Activated T-helper 2 cell treated with anti-CD3 and anti-CD28 coated beads, Interferon-gamma antibody, Interleukin-2, Interleukin-4, amounts not matched to agents 10 μg/mL and 5 μg/mL and 100 μg/mL, durations not matched to agents 14 hours and 24 hours and 36 hours (primary cell): Measurements from ENCODE around the gene AKAP8L. TPM values are rescaled to one million over a fixed set of nuclear protein-coding genes. Genes with fewer than 3 reads are reported as not detected.
A peak's percentile ranks its signal among the peaks of the same experiment; 100 is the strongest.
"Not testable (repeated sequence)": the region's sequence is repeated elsewhere in the genome, so short reads cannot be mapped to it uniquely, and the experiment has no call there.

ENCODE experiments used
- DNase-seq: peaks from one replicate; pipeline ENCODE4 v3.0.0; 2021; ENCODE audit warnings: low spot score
- H3K27ac Mint-ChIP-seq: one replicate; pipeline ENCODE4 v1.8.0; 2021; ENCODE audit warnings: mixed read lengths
- H3K27me3 Mint-ChIP-seq: one replicate; pipeline ENCODE4 v1.8.0; 2021; ENCODE audit warnings: low read depth, mixed read lengths
- H3K36me3 Mint-ChIP-seq: one replicate; pipeline ENCODE4 v1.8.0; 2021; ENCODE audit warnings: low read depth, mixed read lengths
- H3K4me1 Mint-ChIP-seq: one replicate; pipeline ENCODE4 v1.8.0; 2021; ENCODE audit warnings: low read depth, mixed read lengths
- H3K4me3 Mint-ChIP-seq: one replicate; pipeline ENCODE4 v1.8.0; 2021; ENCODE audit warnings: low read depth, mild to moderate bottlenecking, moderate library complexity, mixed read lengths
- H3K9me3 Mint-ChIP-seq: one replicate; pipeline ENCODE4 v1.8.0; 2021; ENCODE audit warnings: mixed read lengths
- intact Hi-C: fragments of 100-400 bp; cut with micrococcal nuclease; formaldehyde crosslinking; loops from one replicate; pipeline ENCODE4 v1.15.1; 2023
- total RNA-seq: library from RNA; stranded (reverse); gene quantifications from 2 replicates; pipeline ENCODE4 v1.2.3, GENCODE V29; 2022

Gene AKAP8L
- total RNA-seq, 1 donor from 2014 or later, result 76.6 TPM

GRCh38 chr19:15358918-15359317 is 59.9 kb downstream of the AKAP8L start:
- Mint-ChIP-seq H3K27me3 (no peaks in the 10 kb centered on the region), H3K27ac (no peak overlapping the region), H3K9me3 (no peaks in the 10 kb centered on the region), H3K4me1 (peaks cover 3% of the 10 kb centered on the region), H3K36me3 (peaks cover 70% of the 10 kb centered on the region), H3K4me3 (no peak overlapping the region)
- intact Hi-C loops, result no loop called here
- no peak for DNase-seq

DNA sequence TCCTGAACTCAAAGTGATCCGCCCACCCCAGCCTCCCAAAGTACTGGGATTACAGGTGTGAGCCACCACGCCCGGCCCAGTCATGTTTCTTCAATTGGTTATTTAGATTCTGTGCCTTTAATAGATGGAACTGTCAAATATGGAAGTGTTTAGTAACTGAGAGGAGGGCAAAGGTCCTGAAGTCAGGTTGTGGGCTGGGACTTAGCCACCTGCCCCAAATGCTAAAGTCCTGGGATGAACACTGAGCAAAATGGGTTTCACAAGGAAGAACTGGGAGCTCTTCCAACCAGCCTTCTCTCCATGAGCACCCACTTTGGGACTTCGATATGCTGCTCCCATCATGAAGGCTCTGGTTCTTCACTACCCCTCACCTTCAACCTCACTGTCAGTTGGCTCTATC is 60.9 kb downstream of the AKAP8L start:
- H3K27ac Mint-ChIP-seq, result no peak overlapping the region
- peaks cover 71% of the 10 kb centered on the region for H3K36me3 Mint-ChIP-seq

DNA sequence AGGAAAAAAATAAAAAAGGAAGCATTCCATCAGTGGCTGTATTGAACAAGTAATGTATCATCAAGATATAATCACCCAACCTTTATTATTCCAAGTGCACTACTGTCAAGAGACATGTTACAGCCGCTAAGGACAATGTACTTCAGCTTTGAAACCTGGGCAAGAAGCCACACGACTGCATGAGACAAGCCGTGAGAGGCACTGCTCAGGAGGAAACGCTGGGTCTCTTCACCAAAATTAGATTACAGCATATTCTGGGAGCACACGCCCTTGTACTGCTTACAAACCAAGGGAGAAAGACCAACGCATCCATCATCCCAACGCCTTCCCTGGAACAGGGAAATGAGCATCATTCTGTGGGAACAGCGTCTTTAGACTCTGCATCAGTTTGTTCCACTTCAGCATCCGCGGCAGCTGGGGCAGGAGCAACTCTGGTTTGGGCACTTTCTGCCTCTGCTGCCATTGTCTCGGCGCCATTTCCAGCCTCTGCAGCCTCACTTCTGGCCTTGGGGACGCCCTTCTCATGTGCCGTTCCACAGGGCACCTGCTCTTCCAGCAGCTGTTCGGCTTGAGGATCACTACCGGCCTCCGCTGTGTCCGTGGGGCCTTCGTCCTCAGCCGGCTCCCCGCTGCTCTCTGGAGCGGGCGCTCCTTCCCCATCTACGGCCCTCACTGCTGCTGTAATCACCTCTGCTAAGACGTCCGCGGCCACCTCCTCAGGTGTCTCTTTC is 64.1 kb downstream of the AKAP8L start:
- H3K9me3 Mint-ChIP-seq, result no peaks in the 10 kb centered on the region
- H3K36me3 Mint-ChIP-seq, result peaks cover 51% of the 10 kb centered on the region
- H3K4me3 Mint-ChIP-seq, result no peak overlapping the region
- intact Hi-C loops, result no loop called here
- H3K27ac Mint-ChIP-seq, result no peak overlapping the region
- no peaks in the 10 kb centered on the region for H3K4me1 Mint-ChIP-seq
- no peaks in the 10 kb centered on the region for H3K27me3 Mint-ChIP-seq
- DNase-seq, result no peak

More for the DNA sequence above, 60.9 kb downstream of the AKAP8L start:
- DNase-seq, result no peak
- Mint-ChIP-seq H3K27me3 (no peaks in the 10 kb centered on the region), H3K4me3 (no peak overlapping the region), H3K9me3 (no peaks in the 10 kb centered on the region), H3K4me1 (peaks cover 3% of the 10 kb centered on the region)
- intact Hi-C loops, result no loop called here

DNA sequence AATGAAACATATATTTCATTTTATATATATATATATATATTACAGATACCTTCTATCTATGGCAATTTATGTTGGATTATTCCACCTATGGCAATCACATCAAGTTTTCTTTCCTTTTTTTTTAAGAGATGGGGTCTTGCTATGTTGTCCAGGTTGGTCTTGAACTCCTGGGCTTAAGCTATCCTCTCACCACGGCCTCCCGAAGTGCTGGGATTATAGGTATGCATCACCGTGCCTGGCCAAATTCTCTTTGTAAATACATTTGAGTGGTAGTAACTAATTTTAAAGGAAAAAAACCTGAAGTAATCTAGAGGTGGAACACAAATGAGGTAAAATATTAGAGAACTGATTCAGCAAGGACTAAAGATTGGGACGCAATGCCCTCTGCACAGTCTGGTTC is 64.9 kb downstream of the AKAP8L start:
- Mint-ChIP-seq H3K9me3 (no peaks in the 10 kb centered on the region), H3K36me3 (peaks cover 46% of the 10 kb centered on the region), H3K27me3 (no peaks in the 10 kb centered on the region), H3K4me1 (no peaks in the 10 kb centered on the region), H3K27ac (no peak overlapping the region), H3K4me3 (no peak overlapping the region)
- DNase-seq, result no peak
- intact Hi-C loops, result no loop called here

DNA sequence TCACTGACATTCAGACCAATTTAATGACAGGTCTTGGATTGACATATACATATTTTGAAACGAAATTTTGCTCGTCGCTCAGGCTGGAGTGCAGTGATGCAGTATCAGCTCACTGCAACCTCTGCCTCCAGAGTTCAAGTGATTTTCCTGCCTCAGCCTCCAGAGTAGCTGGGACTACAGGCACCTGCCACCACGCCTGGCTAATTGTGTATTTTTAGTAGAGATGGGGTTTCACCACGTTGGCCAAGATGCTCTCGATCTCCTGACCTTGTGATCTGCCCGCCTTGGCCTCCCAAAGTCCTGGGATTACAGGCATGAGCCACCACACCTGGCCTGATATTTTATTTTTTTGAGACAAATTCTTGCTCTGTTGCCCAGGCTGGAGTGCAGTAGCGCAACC is 66.3 kb downstream of the AKAP8L start:
- H3K27me3 Mint-ChIP-seq, H3K4me1 Mint-ChIP-seq, H3K4me3 Mint-ChIP-seq, intact Hi-C loops, DNase-seq, H3K27ac Mint-ChIP-seq, H3K9me3 Mint-ChIP-seq: not testable (repeated sequence)
- H3K36me3 Mint-ChIP-seq, result peaks cover 32% of the 10 kb centered on the region

- H3K9me3 Mint-ChIP-seq, DNase-seq, H3K4me3 Mint-ChIP-seq, H3K27me3 Mint-ChIP-seq, H3K4me1 Mint-ChIP-seq, H3K27ac Mint-ChIP-seq, intact Hi-C loops: not testable (repeated sequence)
- H3K36me3 Mint-ChIP-seq, result peaks cover 24% of the 10 kb centered on the region
Observed at GRCh38 chr19:15341328-15341727, 77.5 kb downstream of the AKAP8L start.

GRCh38 chr19:15340086-15340485 is 78.7 kb downstream of the AKAP8L start:
- Mint-ChIP-seq H3K4me3 (no peak overlapping the region), H3K27me3 (no peaks in the 10 kb centered on the region), H3K9me3 (no peaks in the 10 kb centered on the region), H3K36me3 (peaks cover 15% of the 10 kb centered on the region), H3K4me1 (no peaks in the 10 kb centered on the region), H3K27ac (no peak overlapping the region)
- no peak for DNase-seq
- intact Hi-C loops, result no loop called here

GRCh38 chr19:15337202-15337601 is 81.6 kb downstream of the AKAP8L start:
- H3K9me3 Mint-ChIP-seq, result no peaks in the 10 kb centered on the region
- DNase-seq, result no peak
- peaks cover 5% of the 10 kb centered on the region for H3K4me1 Mint-ChIP-seq
- no peaks in the 10 kb centered on the region for H3K27me3 Mint-ChIP-seq
- peaks cover 13% of the 10 kb centered on the region for H3K36me3 Mint-ChIP-seq
- no peak overlapping the region for H3K4me3 Mint-ChIP-seq
- H3K27ac Mint-ChIP-seq, result no peak overlapping the region
- intact Hi-C loops, result no loop called here

DNA sequence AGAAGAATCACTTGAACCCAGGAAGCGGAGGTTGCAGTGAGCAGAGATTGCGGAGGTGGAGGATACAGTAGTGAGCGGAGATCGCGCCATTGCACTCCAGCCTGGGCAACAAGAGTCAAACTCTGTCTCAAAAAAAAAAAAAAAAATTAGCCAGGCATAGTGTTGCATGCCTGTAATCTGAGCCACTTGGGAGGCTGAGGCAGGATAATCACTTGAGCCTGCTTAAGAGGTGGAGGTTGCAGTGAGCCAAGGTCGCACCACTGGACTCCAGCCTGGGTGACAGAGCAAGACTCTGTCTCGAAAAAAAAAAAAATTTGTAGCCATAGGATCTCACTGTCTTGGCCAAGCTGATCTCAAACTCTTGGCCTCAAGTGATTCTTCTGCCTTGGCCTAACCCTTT is 82.8 kb downstream of the AKAP8L start:
- H3K27ac Mint-ChIP-seq, intact Hi-C loops, H3K4me3 Mint-ChIP-seq, H3K4me1 Mint-ChIP-seq, DNase-seq, H3K27me3 Mint-ChIP-seq, H3K9me3 Mint-ChIP-seq: not testable (repeated sequence)
- H3K36me3 Mint-ChIP-seq, result peaks cover 16% of the 10 kb centered on the region

GRCh38 chr19:15332311-15332996 is 86.3 kb downstream of the AKAP8L start, which contains the start of gene BRD4:
TSS of gene BRD4 (minus strand) at chr19:15332539. CDS start at chr19:15273099, 59,440 bp downstream.
- peak; percentile 76 for DNase-seq
- Mint-ChIP-seq H3K4me1 (peaks cover 28% of the 10 kb centered on the region), H3K4me3 (peak within 1 kb of the TSS; percentile 97), H3K9me3 (no peaks in the 10 kb centered on the region), H3K27me3 (no peaks in the 10 kb centered on the region), H3K36me3 (peaks cover 27% of the 10 kb centered on the region), H3K27ac (peak within 1 kb of the TSS; percentile 96)
- intact Hi-C loops, result loop anchor here (2.0 kb wide), 1 partner anchor 46 kb away; the partner anchor contains the start of gene AKAP8

DNA sequence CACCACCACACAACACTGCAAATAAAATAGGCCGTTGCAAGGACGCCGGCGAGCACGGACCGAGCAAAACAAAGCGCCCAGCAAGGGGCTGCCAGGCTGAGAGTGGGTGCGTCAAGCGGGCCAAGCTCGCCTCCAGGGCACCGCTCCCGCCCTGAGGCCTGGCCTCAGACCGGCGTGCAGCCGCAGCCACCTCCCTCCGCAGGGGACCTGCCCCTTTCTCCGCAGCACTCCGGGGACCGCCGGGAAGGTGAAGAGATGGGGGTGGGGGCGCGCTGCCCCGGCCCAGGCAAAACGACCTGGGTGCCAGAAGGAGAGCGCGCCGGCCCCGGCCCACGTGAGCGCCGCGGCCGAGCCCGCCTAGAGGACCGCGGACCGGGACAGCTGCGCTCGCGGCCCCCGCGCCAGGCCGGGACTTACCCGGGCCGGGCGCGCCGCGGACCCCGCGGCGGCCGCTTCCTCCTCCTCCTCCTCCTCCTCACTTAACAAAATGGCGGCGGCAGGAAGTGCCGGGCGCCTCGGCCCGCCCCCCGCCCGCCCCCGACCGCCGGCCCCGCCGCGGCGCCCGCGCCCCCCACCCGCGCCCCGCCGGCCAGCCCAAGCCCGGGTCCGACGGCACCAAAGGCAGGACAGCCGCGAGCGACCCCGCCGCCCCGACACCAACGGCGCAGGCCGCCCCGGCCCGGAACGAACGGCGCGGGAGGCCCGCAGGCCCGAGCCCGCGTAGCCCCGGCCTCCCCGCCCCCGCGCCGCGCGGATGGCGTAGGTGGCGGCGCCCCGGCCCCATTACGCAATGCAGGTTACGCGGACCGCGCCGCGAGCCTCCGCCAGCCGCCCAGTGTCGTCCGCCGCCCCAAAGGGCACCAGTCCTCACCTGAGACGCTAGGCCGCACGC is 87.1 kb downstream of the AKAP8L start:
- peaks cover 35% of the 10 kb centered on the region for H3K4me1 Mint-ChIP-seq
- peak overlapping the region; percentile 97 for H3K4me3 Mint-ChIP-seq
- H3K36me3 Mint-ChIP-seq, result peaks cover 31% of the 10 kb centered on the region
- no peaks in the 10 kb centered on the region for H3K9me3 Mint-ChIP-seq
- peak overlapping the region; percentile 94 for H3K27ac Mint-ChIP-seq
- peak; percentile 54 for DNase-seq
- intact Hi-C loops, result loop anchor here (1.0 to 2.0 kb wide), 2 partner anchors 30 to 47 kb away; partner anchors contain the start of gene AKAP8
- H3K27me3 Mint-ChIP-seq, result no peaks in the 10 kb centered on the region

GRCh38 chr19:15330801-15331418 is 87.9 kb downstream of the AKAP8L start:
- intact Hi-C loops, result loop anchor here (1.0 kb wide), 1 partner anchor 30 kb away; no protein-coding TSS in a partner anchor
- Mint-ChIP-seq H3K36me3 (peaks cover 30% of the 10 kb centered on the region), H3K4me1 (peaks cover 39% of the 10 kb centered on the region), H3K9me3 (no peaks in the 10 kb centered on the region), H3K27ac (peak overlapping the region; percentile 94), H3K4me3 (peak overlapping the region; percentile 97), H3K27me3 (no peaks in the 10 kb centered on the region)
- DNase-seq, result no peak
